OCI-LY7 (cell line): ENCODE results near the gene DIP2C.

ENCODE experiments used
- EZH2phosphoT487 ChIP-seq: fragments of 200-600 bp; sonication (generic); IDR thresholded peaks from 2 replicates; pipeline ENCODE4 v1.6.1; 2018; ENCODE audit warnings: low read depth, borderline replicate concordance, mild to moderate bottlenecking, mixed run types, antibody characterized with exemption, low read length, moderate library complexity, mixed read lengths
- TF ChIP-seq, protein P1 (sequence below): fragments of 200-600 bp; sonication (generic); conservative IDR thresholded peaks from 2 replicates; pipeline ENCODE4 v1.5.1; 2014; ENCODE audit warnings: mild to moderate bottlenecking, antibody characterized with exemption, low read length, moderate library complexity, mixed read lengths

DNA sequence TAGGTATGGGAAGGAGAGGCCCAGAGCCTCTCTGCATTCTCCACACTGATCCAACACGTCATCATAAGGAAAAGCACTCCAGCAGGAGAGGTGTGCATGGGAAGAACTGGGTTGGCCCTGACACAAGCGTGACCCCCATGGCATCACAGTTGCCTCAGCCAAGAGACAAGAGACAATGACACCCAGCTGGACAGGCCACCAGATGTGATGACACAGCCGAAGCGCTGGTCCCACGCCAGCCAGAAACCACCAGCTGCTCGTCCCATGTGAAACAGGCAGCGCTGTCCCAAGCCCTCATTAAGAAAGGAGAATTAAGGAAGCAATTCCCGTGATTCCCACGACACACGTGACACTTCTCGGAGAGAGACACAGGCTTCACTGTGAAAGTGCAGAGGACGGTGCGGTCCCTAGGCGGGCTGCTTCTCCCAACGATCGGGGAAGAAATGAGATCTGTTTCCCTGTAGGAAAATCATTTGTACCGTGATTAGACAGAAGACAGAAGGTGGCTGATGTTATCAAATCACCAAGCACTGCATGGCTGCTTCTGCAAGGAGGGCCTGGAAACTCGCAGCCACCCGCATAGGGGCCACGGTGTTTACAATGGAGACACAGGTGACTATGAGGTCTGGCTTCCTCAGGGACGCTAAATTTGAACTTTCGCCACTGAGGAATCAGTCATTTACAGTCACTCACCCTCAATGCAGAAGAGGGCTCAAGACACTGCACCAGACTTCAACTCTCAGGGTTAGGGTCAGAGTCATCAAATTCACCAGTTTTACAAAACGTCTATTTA is 74.5 kb downstream of the DIP2C start:
- TF ChIP-seq, protein P1, sequence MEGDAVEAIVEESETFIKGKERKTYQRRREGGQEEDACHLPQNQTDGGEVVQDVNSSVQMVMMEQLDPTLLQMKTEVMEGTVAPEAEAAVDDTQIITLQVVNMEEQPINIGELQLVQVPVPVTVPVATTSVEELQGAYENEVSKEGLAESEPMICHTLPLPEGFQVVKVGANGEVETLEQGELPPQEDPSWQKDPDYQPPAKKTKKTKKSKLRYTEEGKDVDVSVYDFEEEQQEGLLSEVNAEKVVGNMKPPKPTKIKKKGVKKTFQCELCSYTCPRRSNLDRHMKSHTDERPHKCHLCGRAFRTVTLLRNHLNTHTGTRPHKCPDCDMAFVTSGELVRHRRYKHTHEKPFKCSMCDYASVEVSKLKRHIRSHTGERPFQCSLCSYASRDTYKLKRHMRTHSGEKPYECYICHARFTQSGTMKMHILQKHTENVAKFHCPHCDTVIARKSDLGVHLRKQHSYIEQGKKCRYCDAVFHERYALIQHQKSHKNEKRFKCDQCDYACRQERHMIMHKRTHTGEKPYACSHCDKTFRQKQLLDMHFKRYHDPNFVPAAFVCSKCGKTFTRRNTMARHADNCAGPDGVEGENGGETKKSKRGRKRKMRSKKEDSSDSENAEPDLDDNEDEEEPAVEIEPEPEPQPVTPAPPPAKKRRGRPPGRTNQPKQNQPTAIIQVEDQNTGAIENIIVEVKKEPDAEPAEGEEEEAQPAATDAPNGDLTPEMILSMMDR = no peak
- no peak for TF ChIP-seq EZH2phosphoT487
